IMR-90 (cell line): Measurements from ENCODE around the gene FBXO3.

Source experiments
- CTCF ChIP-seq: conservative IDR thresholded peaks from 2 replicates; pipeline ENCODE4 v1.5.1; 2012; ENCODE audit warnings: mild to moderate bottlenecking, low read depth, low read length, improper control_type of control experiment
- ELK1 ChIP-seq: fragments of 150-350 bp; IDR thresholded peaks from 2 replicates; pipeline ENCODE4 v1.6.1; 2016; ENCODE audit warnings: low read depth, mild to moderate bottlenecking, low read length, moderate library complexity, borderline replicate concordance
- NFE2L2 ChIP-seq: fragments of 150-350 bp; IDR thresholded peaks from 2 replicates; pipeline ENCODE4 v1.6.1; 2016; ENCODE audit warnings: low read depth, mild to moderate bottlenecking, low read length
- RAD21 ChIP-seq: IDR thresholded peaks from 2 replicates; pipeline ENCODE4 v1.6.1; 2012; ENCODE audit warnings: low read length, improper control_type of control experiment
- RFX5 ChIP-seq: IDR thresholded peaks from 2 replicates; pipeline ENCODE4 v1.8.0; 2012; ENCODE audit warnings: low read depth, mild to moderate bottlenecking, low read length, moderate library complexity

DNA sequence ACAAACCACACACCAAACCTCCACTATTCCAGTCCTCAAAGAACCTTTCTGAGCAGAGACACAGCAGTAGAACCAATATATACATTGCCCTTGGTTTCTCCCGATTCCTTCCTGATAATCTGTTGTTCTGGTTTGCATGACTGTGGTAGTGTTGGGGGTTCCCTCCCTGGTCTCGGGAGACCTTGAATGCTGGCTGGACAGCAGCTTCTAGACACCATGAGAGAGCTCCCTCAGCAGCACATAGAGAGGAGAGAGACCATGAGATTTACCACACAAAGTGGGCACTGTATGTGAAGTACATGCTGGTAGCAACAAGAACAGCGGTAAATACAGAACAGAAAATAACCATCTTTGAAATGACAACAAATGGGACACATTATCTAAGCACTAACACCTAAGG, 76.3 kb downstream of the FBXO3 start:
- TF ChIP-seq CTCF (no peak), ELK1 (no peak), RAD21 (no peak), RFX5 (no peak), NFE2L2 (no peak)
